T-helper 2 cell (primary cell): ENCODE results near the gene ILF3.

Experiments used
- DNase-seq, 5 experiments: peaks; one replicate each; pipeline versions ENCODE4 v3.0.0 to v3.0.0-alpha.2; 2012 to 2022
- total RNA-seq, 2 donors: gene quantifications; one replicate each; lab custom pipeline; 2026; lab: John Stamatoyannopoulos, UW

The ILF3 gene
- 622 to 920 reads per million in 2 donors for total RNA-seq

GRCh38 chr19:10653732-10654609 is at the start of gene ILF3:
Gene ILF3, plus strand, starts transcription at chr19:10654346. Its CDS starts 16,260 bp downstream, at chr19:10670606.
- peak; percentile 98 to 100 (median 100) for DNase-seq

DNA sequence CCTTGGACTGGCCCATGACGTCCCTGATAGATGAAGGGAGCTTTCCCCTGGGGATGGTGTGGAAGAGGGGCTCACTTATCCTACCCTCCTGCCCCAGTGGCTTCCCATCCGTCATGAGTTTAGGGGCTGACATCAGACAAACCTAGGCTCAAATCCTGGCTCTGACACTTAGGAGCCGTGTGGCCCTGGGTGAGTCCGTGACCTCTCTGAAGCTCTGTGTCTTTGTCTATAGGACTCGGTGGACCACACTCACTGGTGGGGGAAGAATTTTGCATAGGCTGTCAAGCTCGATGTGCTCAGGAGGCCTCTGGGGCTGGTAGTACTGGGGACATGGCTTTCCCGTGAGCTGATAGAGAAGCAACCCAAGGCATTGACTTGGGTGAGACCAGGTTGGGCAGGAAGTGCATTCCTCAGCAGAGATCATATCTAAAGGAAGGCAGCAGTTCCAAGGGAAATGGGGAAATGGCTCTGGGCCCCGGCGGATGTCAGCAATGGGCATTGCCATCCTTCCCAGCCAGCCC is 49.6 kb upstream of the ILF3 start:
- DNase-seq = peak in 1 of 5 experiments; percentile 27

DNA sequence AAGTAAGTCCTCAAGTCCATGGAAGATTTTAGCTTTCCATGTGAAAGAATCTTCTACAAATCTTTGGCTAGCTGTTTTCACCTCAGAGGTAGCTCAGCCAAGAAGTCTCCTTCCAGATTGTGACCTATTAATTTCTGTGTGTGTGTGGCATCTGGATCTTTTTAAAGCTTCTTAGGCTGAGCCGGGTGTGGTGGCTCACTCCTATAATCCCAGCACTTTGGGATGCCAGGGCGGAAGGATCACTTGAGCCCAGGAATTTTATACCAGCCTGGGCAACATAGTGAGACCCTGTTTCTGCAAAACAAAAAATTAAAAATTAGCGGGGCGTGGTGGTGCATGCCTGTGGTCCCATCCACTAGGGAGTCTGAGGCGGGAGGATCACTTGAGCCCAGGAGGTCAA is 42.2 kb upstream of the ILF3 start:
- DNase-seq = no peak

- DNase-seq = no peak
These were observed 41.5 kb upstream of the ILF3 start for GRCh38 chr19:10612499-10613119.

DNA sequence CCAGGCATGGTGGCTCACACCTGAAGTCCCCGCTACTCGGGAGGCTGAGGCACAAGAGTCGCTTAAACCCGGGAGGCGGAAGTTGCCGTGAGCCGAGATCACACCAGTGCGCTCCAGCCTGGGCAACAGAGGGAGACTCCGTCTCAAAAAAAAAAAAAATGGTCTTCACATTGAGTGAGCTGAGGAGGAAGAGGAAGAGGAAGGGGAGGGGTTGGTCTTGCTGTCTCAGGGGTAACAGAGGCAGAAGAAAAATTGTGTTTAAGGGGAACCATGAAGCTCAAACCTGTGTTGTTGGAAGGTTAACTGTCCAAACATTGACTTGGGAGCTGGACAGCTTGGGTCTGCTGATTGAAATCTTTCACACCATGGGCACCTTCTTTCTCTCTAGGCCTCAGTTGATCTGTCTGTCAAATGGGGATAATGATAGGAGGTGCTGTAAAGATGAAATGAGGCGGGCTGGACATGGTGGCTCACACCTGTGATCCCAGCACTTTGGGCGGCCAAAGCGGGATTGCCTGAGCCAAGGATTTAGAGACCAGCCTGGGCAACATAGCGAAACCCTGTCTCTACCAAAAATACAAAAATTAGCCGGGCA is 38.6 kb upstream of the ILF3 start:
- DNase-seq = no peak

DNA sequence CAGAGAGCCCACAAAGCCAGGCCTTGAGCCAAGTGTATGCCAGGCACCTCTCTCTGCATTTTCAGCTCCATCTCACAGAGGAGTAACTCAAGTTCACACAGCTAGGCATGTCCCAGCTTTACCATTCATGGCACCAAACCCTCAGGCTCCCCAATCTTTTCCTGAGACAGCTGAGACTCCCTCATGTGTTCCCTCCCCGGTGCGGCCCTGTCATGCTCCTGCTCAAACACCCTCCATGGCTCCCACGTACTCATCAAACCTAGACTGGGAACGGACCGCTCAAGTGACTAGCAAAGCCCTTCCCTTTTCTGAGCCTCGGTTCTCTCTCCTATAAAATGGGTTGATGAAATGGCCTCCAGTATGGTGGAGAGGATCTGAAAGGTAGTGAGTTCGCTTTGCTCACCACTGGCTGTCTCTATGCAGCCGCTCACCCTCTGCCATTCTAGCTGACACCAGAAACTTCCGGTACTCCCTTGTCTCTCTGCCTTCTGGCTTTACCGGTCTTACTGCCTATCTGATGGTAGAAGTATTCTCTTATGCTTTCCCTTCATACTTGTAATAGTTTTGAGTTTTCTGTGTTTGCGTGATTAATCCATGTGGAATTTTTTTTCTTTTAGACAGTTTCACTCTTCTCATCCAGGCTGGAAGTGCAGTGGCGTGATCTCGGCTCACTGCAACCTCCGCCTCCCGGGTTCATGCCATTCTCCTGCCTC is 36.6 kb upstream of the ILF3 start:
- no peak for DNase-seq

DNA sequence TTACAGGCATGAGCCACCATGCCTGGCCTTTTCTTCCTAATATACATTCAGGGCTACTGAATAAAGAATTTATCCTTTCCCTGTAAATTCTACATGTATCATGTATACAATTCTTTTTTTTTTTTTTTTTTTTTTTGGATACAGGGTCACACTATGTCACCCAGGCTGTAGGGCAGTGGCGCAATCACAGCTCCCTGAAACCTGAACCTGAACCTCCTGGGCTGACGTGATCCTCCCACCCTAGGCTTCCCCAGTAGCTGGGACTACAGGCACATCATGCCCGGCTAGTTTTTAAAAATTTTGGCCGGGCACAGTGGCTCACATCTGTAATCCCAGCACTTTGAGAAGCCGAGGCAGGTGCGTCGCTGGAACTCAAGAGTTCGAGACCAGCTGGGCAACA is 35.3 kb upstream of the ILF3 start:
- no peak for DNase-seq

GRCh38 chr19:10620786-10621185 is 33.4 kb upstream of the ILF3 start:
- no peak for DNase-seq

DNA sequence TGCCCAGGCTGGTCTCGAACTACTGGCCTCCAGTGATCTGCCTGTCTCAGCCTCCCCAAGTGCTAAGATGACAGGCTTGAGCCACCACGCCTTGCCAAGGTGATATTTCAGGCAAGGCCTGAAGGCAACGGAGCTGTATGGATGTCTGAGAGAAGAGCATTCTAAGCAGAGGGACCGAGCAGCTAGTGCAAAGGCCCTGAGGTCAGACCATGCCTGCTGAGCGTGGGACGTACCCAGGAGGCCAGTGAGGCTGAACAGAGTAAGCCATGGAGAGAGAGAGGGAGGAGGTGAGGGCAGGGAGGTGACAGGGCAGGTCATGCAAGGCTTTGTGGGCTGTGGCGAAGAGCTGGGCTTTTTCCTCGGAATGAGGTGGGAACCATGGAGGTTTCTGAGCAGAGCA is 32.2 kb upstream of the ILF3 start:
- DNase-seq = no peak

- peak in 2 of 5 experiments; percentile 7 to 46 for DNase-seq
These were observed 29.6 kb upstream of the ILF3 start for GRCh38 chr19:10624585-10624984.

- DNase-seq = no peak
These were observed 29.0 kb upstream of the ILF3 start, which contains the start of gene SLC44A2 for GRCh38 chr19:10625003-10625761. Gene SLC44A2, plus strand, starts transcription at chr19:10625553. Its CDS starts 81 bp downstream, at chr19:10625634.

DNA sequence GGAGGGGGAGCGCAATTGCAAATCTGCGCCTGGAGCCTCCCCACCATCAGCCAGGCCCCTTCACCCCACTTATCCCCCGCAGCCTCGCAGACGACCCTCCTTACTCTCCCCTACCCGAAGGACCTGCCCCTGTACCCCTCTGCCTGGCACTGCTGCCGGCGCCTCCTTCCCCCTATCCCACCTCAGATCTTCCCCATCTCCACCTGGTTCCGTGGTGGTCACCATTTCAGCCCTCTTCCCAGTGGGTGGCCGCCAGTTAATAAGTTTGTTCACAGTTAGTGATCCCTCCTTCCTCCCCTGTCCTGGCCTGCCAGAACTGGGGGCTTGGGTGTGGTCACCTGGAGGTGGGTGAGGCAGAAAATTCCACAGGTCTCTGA is 28.4 kb upstream of the ILF3 start:
- no peak for DNase-seq

GRCh38 chr19:10631874-10632273 is 22.3 kb upstream of the ILF3 start:
- DNase-seq = no peak

- no peak for DNase-seq
These were observed 19.7 kb upstream of the ILF3 start for GRCh38 chr19:10634430-10634829.

DNA sequence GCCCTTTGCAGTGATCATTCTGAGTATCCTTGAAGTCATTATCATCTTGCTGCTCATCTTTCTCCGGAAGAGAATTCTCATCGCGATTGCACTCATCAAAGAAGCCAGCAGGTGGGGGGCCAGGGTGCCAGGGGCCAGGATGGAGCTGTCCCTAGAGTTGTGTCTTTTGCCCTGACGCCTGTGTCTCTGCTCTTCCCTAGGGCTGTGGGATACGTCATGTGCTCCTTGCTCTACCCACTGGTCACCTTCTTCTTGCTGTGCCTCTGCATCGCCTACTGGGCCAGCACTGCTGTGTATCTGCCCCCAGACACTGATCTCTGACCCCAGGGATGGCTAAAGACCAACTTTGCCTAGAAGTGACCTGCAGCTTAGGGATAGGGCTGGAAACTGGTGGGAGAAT is 19.2 kb upstream of the ILF3 start:
- DNase-seq = no peak

- no peak for DNase-seq
These were observed 17.7 kb upstream of the ILF3 start for GRCh38 chr19:10636304-10636972.

GRCh38 chr19:10637894-10638293 is 16.3 kb upstream of the ILF3 start:
- DNase-seq = no peak

DNA sequence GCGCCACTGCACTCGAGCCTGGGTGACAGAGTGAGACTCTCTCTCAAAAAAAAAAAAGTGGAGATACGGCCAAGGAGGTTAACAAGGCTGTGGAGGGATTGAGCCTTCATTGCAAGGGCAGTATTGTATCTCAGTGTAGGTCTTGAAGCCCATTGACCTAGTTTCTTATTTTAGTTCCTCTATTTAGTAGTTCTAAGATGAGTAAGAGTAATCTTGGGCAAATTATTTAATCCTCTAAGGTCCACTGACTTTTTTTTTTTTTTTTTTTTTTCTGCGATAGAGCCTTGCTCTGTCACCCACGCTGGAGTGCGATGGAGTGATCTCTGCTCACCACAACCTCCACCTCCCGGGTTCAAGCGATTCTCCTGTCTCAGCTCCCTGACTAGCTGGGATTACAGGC is 14.3 kb upstream of the ILF3 start:
- no peak for DNase-seq

DNA sequence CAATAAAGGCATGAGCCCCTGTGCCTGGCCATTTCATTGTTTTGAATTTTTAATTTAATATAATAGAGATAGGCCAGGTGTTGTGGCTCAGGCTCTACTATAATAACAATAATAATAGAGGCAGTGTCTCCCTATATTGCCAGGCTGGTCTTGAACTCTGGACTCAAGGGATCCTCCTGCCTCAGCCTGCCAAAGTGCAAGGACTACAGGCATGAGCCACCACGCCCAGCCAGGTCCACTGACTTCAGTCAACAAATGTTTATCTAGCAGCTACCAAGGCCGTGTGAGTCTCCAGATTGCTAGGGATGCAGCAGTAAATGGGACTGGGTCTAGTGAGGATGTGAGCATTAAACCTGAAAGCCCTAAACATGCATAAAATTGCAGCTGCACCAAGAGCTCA is 13.8 kb upstream of the ILF3 start:
- DNase-seq = no peak

- DNase-seq = no peak
These were observed 12.9 kb upstream of the ILF3 start for GRCh38 chr19:10641248-10641647.

GRCh38 chr19:10642473-10643171 is 11.5 kb upstream of the ILF3 start:
- DNase-seq = no peak
